CD4-positive, CD25-positive, alpha-beta regulatory T cell (primary cell): ENCODE data around the gene CYB5D1. TPM values are rescaled to one million over a fixed set of nuclear protein-coding genes. Genes with fewer than 3 reads are reported as not detected.

Source experiments
- ATAC-seq, 2 donors: fragments of 150-1000 bp; cut with Tn5 transposase; one replicate each; pipeline ENCODE4 v1.10.0; 2021; ENCODE audit warnings: low read depth in 2 of 2, moderate number of reproducible peaks in 2 of 2, moderate library complexity in 1 of 2
- DNase-seq, 3 donors: peaks; one replicate each; pipeline versions ENCODE4 v3.0.0 to v3.0.0-alpha.2; 2012 to 2022; ENCODE audit warnings: mixed read lengths in 1 of 3
- H3K27ac ChIP-seq: one replicate; pipeline ENCODE4 v1.7.0; 2013; ENCODE audit warnings: mild to moderate bottlenecking, low read length; ENCODE audit not compliant: insufficient read depth, poor library complexity, severe bottlenecking
- H3K27me3 ChIP-seq: one replicate; pipeline ENCODE4 v1.7.0; 2013; ENCODE audit warnings: low read length; ENCODE audit not compliant: control insufficient read depth, insufficient read depth
- H3K36me3 ChIP-seq: one replicate; pipeline ENCODE4 v1.7.0; 2013; ENCODE audit warnings: mild to moderate bottlenecking, low read length, moderate library complexity; ENCODE audit not compliant: control insufficient read depth, insufficient read depth
- H3K4me1 ChIP-seq: 2 replicates; pipeline ENCODE4 v1.7.0; 2013; ENCODE audit warnings: mild to moderate bottlenecking, low read length; ENCODE audit not compliant: insufficient read depth, control insufficient read depth, poor library complexity, severe bottlenecking
- H3K4me3 ChIP-seq: one replicate; pipeline ENCODE4 v1.7.0; 2013; ENCODE audit warnings: low read depth, mild to moderate bottlenecking, low read length, moderate library complexity
- H3K9me3 ChIP-seq, 2 experiments: 1 replicate in 1 of 2; 2 replicates in 1 of 2; pipeline ENCODE4 v1.7.0; 2013; ENCODE audit warnings: low read length in 2 of 2, mild to moderate bottlenecking in 1 of 2, moderate library complexity in 1 of 2; ENCODE audit not compliant: control insufficient read depth in 2 of 2
- H3K27ac Mint-ChIP-seq, 3 donors: one replicate each; pipeline ENCODE4 v1.8.0; 2020 to 2022; ENCODE audit warnings: mild to moderate bottlenecking in 3 of 3, mixed read lengths in 3 of 3, moderate library complexity in 2 of 3
- H3K27me3 Mint-ChIP-seq: one replicate; pipeline ENCODE4 v1.8.0; 2022; ENCODE audit warnings: mild to moderate bottlenecking, mixed read lengths
- H3K36me3 Mint-ChIP-seq: one replicate; pipeline ENCODE4 v1.8.0; 2020; ENCODE audit warnings: mixed read lengths
- H3K4me1 Mint-ChIP-seq, 4 donors: one replicate each; pipeline ENCODE4 v1.8.0; 2020 to 2022; ENCODE audit warnings: mixed read lengths in 4 of 4, mild to moderate bottlenecking in 1 of 4
- H3K4me3 Mint-ChIP-seq, 4 donors: one replicate each; pipeline ENCODE4 v1.8.0; 2020 to 2022; ENCODE audit warnings: mild to moderate bottlenecking in 4 of 4, mixed read lengths in 4 of 4, moderate library complexity in 3 of 4
- H3K9me3 Mint-ChIP-seq, 7 donors: one replicate each; pipeline ENCODE4 v1.8.0; 2020 to 2022; ENCODE audit warnings: mixed read lengths in 7 of 7, mild to moderate bottlenecking in 3 of 7, moderate library complexity in 2 of 7
- polyA plus RNA-seq, 4 donors: library from polyadenylated mRNA; unstranded; fragments of 300-500 nt; fragmentation: Illumina TruSeq; gene quantifications; one replicate each; pipeline ENCODE4 v1.2.3, GENCODE V29; 2021
- total RNA-seq: library from RNA; stranded (reverse); gene quantifications from one replicate; pipeline ENCODE4 v1.2.3, GENCODE V29; 2022

The CYB5D1 gene
- total and polyA plus RNA-seq, 5 donors from 2014 or later, result 3.1 to 11.8 (median 5.3) TPM

DNA sequence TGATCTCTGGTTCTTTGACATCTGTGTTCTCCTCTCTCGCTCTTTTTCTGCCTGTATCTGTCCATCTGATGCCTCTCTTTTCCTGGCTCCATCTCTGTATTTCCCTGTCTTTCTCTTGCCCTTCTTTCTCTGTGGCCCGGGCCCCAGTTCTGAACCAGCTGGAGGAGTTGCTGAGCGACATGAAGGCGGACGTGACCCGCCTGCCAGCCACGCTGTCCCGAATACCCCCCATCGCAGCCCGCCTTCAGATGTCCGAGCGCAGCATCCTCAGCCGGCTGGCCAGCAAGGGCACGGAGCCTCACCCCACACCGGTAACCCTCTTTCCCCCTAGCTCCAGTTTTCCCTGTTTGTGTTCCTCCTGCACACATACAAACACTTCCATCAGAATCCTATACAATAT is 52.5 kb downstream of the CYB5D1 start:
- Histone ChIP-seq H3K27me3 (no peaks in the 10 kb centered on the region), H3K36me3 (peaks cover 67% of the 10 kb centered on the region), H3K4me1 (peaks cover 13% of the 10 kb centered on the region), H3K27ac (no peak overlapping the region), H3K4me3 (no peak overlapping the region), H3K9me3 (no peaks in the 10 kb centered on the region)
- peak overlapping the region in 2 of 3 donors; percentile 53 to 67 for H3K27ac Mint-ChIP-seq
- ATAC-seq (no peak), DNase-seq (no peak)
- peaks cover 9 to 29% (median 13%) of the 10 kb centered on the region in 4 donors for H3K4me1 Mint-ChIP-seq
- H3K36me3 Mint-ChIP-seq, result peaks cover 39% of the 10 kb centered on the region
- no peaks in the 10 kb centered on the region for H3K27me3 Mint-ChIP-seq
- H3K4me3 Mint-ChIP-seq, result no peak overlapping the region
- H3K9me3 Mint-ChIP-seq, result no peaks in the 10 kb centered on the region

- ATAC-seq (no peak), DNase-seq (no peak)
- Histone ChIP-seq H3K36me3 (peaks cover 62% of the 10 kb centered on the region), H3K4me3 (no peak overlapping the region), H3K27me3 (no peaks in the 10 kb centered on the region), H3K9me3 (no peaks in the 10 kb centered on the region), H3K27ac (no peak overlapping the region), H3K4me1 (peaks cover 15% of the 10 kb centered on the region)
- H3K36me3 Mint-ChIP-seq, result peaks cover 35% of the 10 kb centered on the region
- H3K27me3 Mint-ChIP-seq, result no peaks in the 10 kb centered on the region
- no peak overlapping the region for H3K4me3 Mint-ChIP-seq
- H3K9me3 Mint-ChIP-seq, result no peaks in the 10 kb centered on the region
- peak overlapping the region in 1 of 3 donors; percentile 67 for H3K27ac Mint-ChIP-seq
- H3K4me1 Mint-ChIP-seq, result peaks cover 9 to 33% (median 15%) of the 10 kb centered on the region in 4 donors
Observed at GRCh38 chr17:7910711-7911110, 52.9 kb downstream of the CYB5D1 start.

- no peaks in the 10 kb centered on the region for H3K9me3 ChIP-seq
- H3K27me3 Mint-ChIP-seq, result no peaks in the 10 kb centered on the region
- peaks cover 35% of the 10 kb centered on the region for H3K36me3 Mint-ChIP-seq
- H3K4me3 ChIP-seq, result no peak overlapping the region
- ATAC-seq (no peak), DNase-seq (no peak)
- peaks cover 9 to 34% (median 15%) of the 10 kb centered on the region in 4 donors for H3K4me1 Mint-ChIP-seq
- H3K4me1 ChIP-seq, result peaks cover 16% of the 10 kb centered on the region
- no peaks in the 10 kb centered on the region for H3K27me3 ChIP-seq
- peak overlapping the region in 1 of 3 donors; percentile 67 for H3K27ac Mint-ChIP-seq
- H3K4me3 Mint-ChIP-seq, result no peak overlapping the region
- peaks cover 58% of the 10 kb centered on the region for H3K36me3 ChIP-seq
- no peaks in the 10 kb centered on the region for H3K9me3 Mint-ChIP-seq
- no peak overlapping the region for H3K27ac ChIP-seq
Observed at GRCh38 chr17:7911116-7911515, 53.3 kb downstream of the CYB5D1 start.

Other genes starting within 250 kb of the CYB5D1 start
- 28.7 TPM for gene FXR2, start 243.1 kb upstream of the CYB5D1 start, total RNA-seq
- 10 to 100 TPM in 2 of 4 donors, 1 to 10 TPM in 2; 9.7 to 13.9 (median 10.4) TPM for gene FXR2, start 243.1 kb upstream of the CYB5D1 start, polyA plus RNA-seq
- gene SAT2, start 230.2 kb upstream of the CYB5D1 start, total RNA-seq, result 36.9 TPM
- 10 to 100 TPM; 26.7 to 36.5 (median 30.3) TPM for gene SAT2, start 230.2 kb upstream of the CYB5D1 start, polyA plus RNA-seq
- not detected for gene SHBG, start 227.9 kb upstream of the CYB5D1 start, total RNA-seq
- not detected for gene SHBG, start 227.9 kb upstream of the CYB5D1 start, polyA plus RNA-seq
- not detected for gene ATP1B2, start 207.1 kb upstream of the CYB5D1 start, total RNA-seq
- gene ATP1B2, start 207.1 kb upstream of the CYB5D1 start, polyA plus RNA-seq, result not detected
- gene TP53, start 170.5 kb upstream of the CYB5D1 start, total RNA-seq, result 61.3 TPM
- gene TP53, start 170.5 kb upstream of the CYB5D1 start, polyA plus RNA-seq, result 10 to 100 TPM; 29.4 to 35.1 (median 32.1) TPM
- gene WRAP53, start 169.5 kb upstream of the CYB5D1 start, total RNA-seq, result 7.9 TPM
- gene WRAP53, start 169.5 kb upstream of the CYB5D1 start, polyA plus RNA-seq, result 10 to 100 TPM; 11.1 to 16.4 (median 12.0) TPM
- gene EFNB3, start 152.8 kb upstream of the CYB5D1 start, total RNA-seq, result not detected
- not detected for gene EFNB3, start 152.8 kb upstream of the CYB5D1 start, polyA plus RNA-seq
- gene DNAH2, start 140.3 kb upstream of the CYB5D1 start, total RNA-seq, result not detected
- not detected for gene DNAH2, start 140.3 kb upstream of the CYB5D1 start, polyA plus RNA-seq
- gene KDM6B, start 23.8 kb upstream of the CYB5D1 start, total RNA-seq, result 255 TPM
- gene KDM6B, start 23.8 kb upstream of the CYB5D1 start, polyA plus RNA-seq, result under 1 TPM; 0.30 to 0.74 (median 0.42) TPM
- gene TMEM88, start 2.9 kb upstream of the CYB5D1 start, total RNA-seq, result 31.5 TPM
- not detected for gene TMEM88, start 2.9 kb upstream of the CYB5D1 start, polyA plus RNA-seq
- gene NAA38, start 444 bp upstream of the CYB5D1 start, total RNA-seq, result 23.6 TPM
- 100 to 1,000 TPM; 128 to 192 (median 141) TPM for gene NAA38, start 444 bp upstream of the CYB5D1 start, polyA plus RNA-seq
- gene CHD3, start 30.8 kb downstream of the CYB5D1 start, total RNA-seq, result 273 TPM
- 1 to 10 TPM; 5.0 to 9.0 (median 7.2) TPM for gene CHD3, start 30.8 kb downstream of the CYB5D1 start, polyA plus RNA-seq
- gene RNF227, start 58.3 kb downstream of the CYB5D1 start, total RNA-seq, result 2.4 TPM
- 1 to 10 TPM in 3 of 4 donors, under 1 TPM in 1; 0.92 to 5.0 (median 2.9) TPM for gene RNF227, start 58.3 kb downstream of the CYB5D1 start, polyA plus RNA-seq
- 8.0 TPM for gene KCNAB3, start 71.9 kb downstream of the CYB5D1 start, total RNA-seq
- gene KCNAB3, start 71.9 kb downstream of the CYB5D1 start, polyA plus RNA-seq, result under 1 TPM in 3 of 4 donors, not detected in 1; 0.06 to 0.33 (median 0.08) TPM
- gene TRAPPC1, start 73.9 kb downstream of the CYB5D1 start, total RNA-seq, result 114 TPM
- gene TRAPPC1, start 73.9 kb downstream of the CYB5D1 start, polyA plus RNA-seq, result 100 to 1,000 TPM; 218 to 297 (median 243) TPM
- 40.9 TPM for gene CNTROB, start 74.2 kb downstream of the CYB5D1 start, total RNA-seq
- gene CNTROB, start 74.2 kb downstream of the CYB5D1 start, polyA plus RNA-seq, result 10 to 100 TPM in 1 of 4 donors, 1 to 10 TPM in 3; 5.0 to 12.3 (median 7.1) TPM
- not detected for gene GUCY2D, start 144.6 kb downstream of the CYB5D1 start, total RNA-seq
- gene GUCY2D, start 144.6 kb downstream of the CYB5D1 start, polyA plus RNA-seq, result under 1 TPM in 1 of 4 donors, not detected in 3; 0.23 TPM
- gene ALOX15B, start 181.1 kb downstream of the CYB5D1 start, total RNA-seq, result not detected
- not detected for gene ALOX15B, start 181.1 kb downstream of the CYB5D1 start, polyA plus RNA-seq
- gene ALOX12B, start 229.7 kb downstream of the CYB5D1 start, total RNA-seq, result not detected
- under 1 TPM in 3 of 4 donors, not detected in 1; 0.53 to 0.68 (median 0.67) TPM for gene ALOX12B, start 229.7 kb downstream of the CYB5D1 start, polyA plus RNA-seq